ENCODE measurements around the gene IZUMO1. TPM values are rescaled to one million over a fixed set of nuclear protein-coding genes. Genes with fewer than 3 reads are reported as not detected.

Gene IZUMO1
- total and polyA plus RNA-seq, 2 donors (not counting 3 experiments of a cell fraction or from before 2014, with no cell fraction given), result 0.18 to 1.2 TPM

DNA sequence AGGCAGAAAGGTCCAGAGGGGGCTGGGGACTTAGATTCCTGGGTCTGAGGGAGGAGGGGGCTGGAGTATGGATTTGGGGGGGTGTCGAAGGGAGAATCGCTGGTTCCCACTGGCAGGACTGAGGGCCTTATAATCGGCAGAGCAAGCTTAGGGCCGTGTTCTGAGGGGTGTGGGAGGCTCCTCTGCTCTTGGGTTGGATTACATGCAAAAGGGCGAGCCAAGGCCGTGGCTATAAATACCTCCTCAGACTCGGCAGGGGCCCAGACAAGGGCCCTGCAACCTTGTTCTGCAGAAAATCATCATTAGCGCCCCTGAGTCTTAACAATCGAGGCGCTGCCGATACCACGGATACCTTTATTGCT is 26.5 kb downstream of the IZUMO1 start:
- FAIRE-seq (no peak), DNase-seq (ENCODE audit: low read depth, low spot score) (no peak)
- POLR2A ChIA-PET, result interaction anchor here (0.6 kb wide), 1 partner anchor 1857 kb away, joined by 3 read pairs; no protein-coding TSS in a partner anchor
- Histone ChIP-seq H3K27me3 (ENCODE audit: control insufficient read depth in 2 of 2, insufficient read depth in 2 of 2, low read length in 2 of 2) (no peaks in the 10 kb centered on the region), H3K36me3 (ENCODE audit: control insufficient read depth in 2 of 2, extremely low read depth in 1 of 2, insufficient read depth in 2 of 2, low read length in 2 of 2) (peaks cover 5 to 18% of the 10 kb centered on the region in 2 experiments), H3K9me3 (replicated peaks; ENCODE audit: control insufficient read depth, insufficient read depth, low read length) (no peaks in the 10 kb centered on the region), H4K20me1 (replicated peaks; ENCODE audit: control insufficient read depth, extremely low read depth, insufficient read depth, low read length) (no peaks in the 10 kb centered on the region), H3K4me3 (replicated peaks in 1 of 3; ENCODE audit: insufficient read depth in 1 of 3, low read depth in 1 of 3, low read length in 3 of 3) (no peak overlapping the region), H3K79me2 (ENCODE audit: control insufficient read depth, insufficient read depth, low read length) (no peaks in the 10 kb centered on the region), H3K4me2 (ENCODE audit: insufficient read depth, low read length) (no peak overlapping the region), H3K9me1 (replicated peaks; ENCODE audit: control insufficient read depth, extremely low read depth, insufficient read depth, low read length) (no peaks in the 10 kb centered on the region), H3K9ac (replicated peaks; ENCODE audit: extremely low read depth, insufficient read depth, low read length) (no peak overlapping the region), H3K4me1 (ENCODE audit: control insufficient read depth, extremely low read depth, insufficient read depth, low read length) (peaks cover 12% of the 10 kb centered on the region), H2AFZ (ENCODE audit: low read depth, low read length) (no peak overlapping the region), H3K27ac (ENCODE audit: insufficient read depth, low read depth, low read length) (no peak overlapping the region)
- CTCF ChIA-PET, result interaction anchor here (1.2 kb wide), 1 partner anchor 46 kb away, joined by 3 read pairs; no protein-coding TSS in a partner anchor
- no TSS peak for BruUV-seq (replicated peaks)
- intact Hi-C loops (cut with micrococcal nuclease), result no loop called here
- dilution Hi-C loops (cut with MboI; ENCODE audit: extremely low pct_ligation_motif_present, low sequenced_read_pairs), result no loop called here
- TF ChIP-seq EZH2 (IDR thresholded peaks at IDR 0.05; ENCODE audit: borderline replicate concordance, low read depth, low read length, severe bottlenecking) (no peak), GATA2 (IDR thresholded peaks at IDR 0.05; ENCODE audit: insufficient read depth, insufficient read length, low read depth, low read length) (no peak), POLR2AphosphoS5 (IDR thresholded peaks at IDR 0.05; ENCODE audit: insufficient read depth, low read depth, low read length) (no peak), FOS (IDR thresholded peaks at IDR 0.05; ENCODE audit: borderline replicate concordance, insufficient read depth, low read length) (no peak), JUN (IDR thresholded peaks at IDR 0.05; ENCODE audit: borderline replicate concordance, insufficient read depth, insufficient read length, low read depth) (no peak), MYC (IDR thresholded peaks at IDR 0.05; ENCODE audit: low read depth, low read length) (no peak), POLR2A (IDR thresholded peaks at IDR 0.05; ENCODE audit: low read depth, low read length) (no peak)
- TF ChIP-seq, protein P1, sequence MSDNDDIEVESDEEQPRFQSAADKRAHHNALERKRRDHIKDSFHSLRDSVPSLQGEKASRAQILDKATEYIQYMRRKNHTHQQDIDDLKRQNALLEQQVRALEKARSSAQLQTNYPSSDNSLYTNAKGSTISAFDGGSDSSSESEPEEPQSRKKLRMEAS (IDR thresholded peaks at IDR 0.05; ENCODE audit: insufficient read depth, insufficient read length), result no peak
- TF ChIP-seq, protein P2, sequence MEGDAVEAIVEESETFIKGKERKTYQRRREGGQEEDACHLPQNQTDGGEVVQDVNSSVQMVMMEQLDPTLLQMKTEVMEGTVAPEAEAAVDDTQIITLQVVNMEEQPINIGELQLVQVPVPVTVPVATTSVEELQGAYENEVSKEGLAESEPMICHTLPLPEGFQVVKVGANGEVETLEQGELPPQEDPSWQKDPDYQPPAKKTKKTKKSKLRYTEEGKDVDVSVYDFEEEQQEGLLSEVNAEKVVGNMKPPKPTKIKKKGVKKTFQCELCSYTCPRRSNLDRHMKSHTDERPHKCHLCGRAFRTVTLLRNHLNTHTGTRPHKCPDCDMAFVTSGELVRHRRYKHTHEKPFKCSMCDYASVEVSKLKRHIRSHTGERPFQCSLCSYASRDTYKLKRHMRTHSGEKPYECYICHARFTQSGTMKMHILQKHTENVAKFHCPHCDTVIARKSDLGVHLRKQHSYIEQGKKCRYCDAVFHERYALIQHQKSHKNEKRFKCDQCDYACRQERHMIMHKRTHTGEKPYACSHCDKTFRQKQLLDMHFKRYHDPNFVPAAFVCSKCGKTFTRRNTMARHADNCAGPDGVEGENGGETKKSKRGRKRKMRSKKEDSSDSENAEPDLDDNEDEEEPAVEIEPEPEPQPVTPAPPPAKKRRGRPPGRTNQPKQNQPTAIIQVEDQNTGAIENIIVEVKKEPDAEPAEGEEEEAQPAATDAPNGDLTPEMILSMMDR (IDR thresholded peaks at IDR 0.05; ENCODE audit: extremely low read depth in 1 of 2, insufficient read depth in 1 of 2, low read depth in 1 of 2, low read length in 2 of 2), result no peak

All from endothelial cell of umbilical vein (primary cell).